ENCODE results near the gene FAM107B.

FAM107B gene

DNA sequence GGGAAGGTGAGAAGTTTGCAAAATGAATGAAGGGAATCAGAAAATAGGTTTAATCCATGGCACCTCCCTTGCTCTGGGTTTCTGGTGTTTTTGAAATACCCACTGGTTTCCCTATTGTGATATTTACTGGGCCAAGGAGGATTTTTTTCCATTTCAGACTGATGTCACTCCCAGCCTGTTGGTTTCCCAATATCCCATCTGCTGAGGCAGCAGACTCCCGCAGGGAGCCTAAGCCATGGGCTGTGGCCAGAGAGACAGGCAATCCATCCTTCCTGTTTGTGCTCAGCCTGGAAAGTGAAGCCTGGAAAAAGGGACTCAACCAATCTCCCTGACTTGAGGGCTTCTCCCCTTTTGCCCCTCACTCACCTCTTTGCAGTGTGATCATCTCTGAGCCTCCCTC is 22.8 kb downstream of the FAM107B start:
- H3K36me3 ChIP-seq (ENCODE audit: control insufficient read depth, insufficient read depth, low read length) = no peaks in the 10 kb centered on the region
- H3K4me1 ChIP-seq (ENCODE audit: control insufficient read depth, insufficient read depth, low read length) = peaks cover 4% of the 10 kb centered on the region; the same call in 1 of the 2 replicates
- H3K9me3 ChIP-seq (ENCODE audit: control insufficient read depth, insufficient read depth, low read length) = no peaks in the 10 kb centered on the region
- no peak overlapping the region for H3K27ac ChIP-seq (ENCODE audit: low read depth, low read length)
- H3K9ac ChIP-seq (ENCODE audit: low read depth, low read length) = no peak overlapping the region
- H3K27me3 ChIP-seq (ENCODE audit: control insufficient read depth, insufficient read depth, low read length) = no peaks in the 10 kb centered on the region; the same call in 1 of the 2 replicates
- H3K4me3 ChIP-seq (ENCODE audit: low read depth, low read length) = no peak overlapping the region

DNA sequence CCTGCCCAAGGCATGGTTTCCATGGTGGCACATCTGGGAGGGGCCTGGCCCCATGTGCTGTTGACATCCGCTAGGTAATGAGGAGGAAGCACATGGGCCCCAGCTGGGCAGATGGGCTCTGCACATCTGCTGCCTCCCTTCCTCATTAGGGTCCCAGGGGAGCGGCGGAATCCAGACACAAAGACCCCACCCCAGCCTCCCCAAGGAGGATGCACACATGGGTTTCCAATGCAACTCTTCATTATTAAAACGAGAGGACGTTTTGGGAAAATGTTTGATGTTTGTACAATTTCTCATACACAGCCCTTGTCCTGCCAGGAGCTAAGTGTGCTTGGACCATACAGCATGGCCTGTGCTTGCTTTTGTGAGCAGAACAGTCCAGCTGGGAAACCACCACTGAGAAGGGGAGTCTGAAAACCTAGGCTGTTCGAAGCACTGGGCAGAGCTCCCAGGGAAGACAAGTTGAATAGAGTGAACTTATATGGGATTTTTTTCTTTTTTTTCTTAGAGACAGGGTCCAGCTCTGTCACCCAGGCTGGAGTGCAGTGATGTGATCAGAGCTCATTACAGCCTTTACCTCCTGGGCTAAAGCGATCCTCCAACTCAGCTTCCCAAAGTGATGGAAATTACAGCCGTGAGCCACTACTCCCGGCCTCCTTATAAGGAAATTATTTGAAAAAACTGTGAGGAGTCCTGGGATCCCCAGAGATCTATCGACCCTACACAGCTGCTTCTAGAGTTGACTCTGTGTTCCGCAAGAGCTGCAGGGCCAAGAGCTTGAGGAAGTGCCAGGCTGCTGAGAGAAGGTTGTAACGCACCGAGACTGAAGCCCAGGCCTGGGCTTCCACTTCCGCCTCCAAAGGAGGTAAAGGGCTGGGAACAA is 23.4 kb downstream of the FAM107B start:
- Histone ChIP-seq H3K4me1 (ENCODE audit: control insufficient read depth, insufficient read depth, low read length) (peaks cover 4% of the 10 kb centered on the region; the same call in 1 of the 2 replicates), H3K27me3 (ENCODE audit: control insufficient read depth, insufficient read depth, low read length) (no peaks in the 10 kb centered on the region; the same call in 1 of the 2 replicates), H3K9me3 (ENCODE audit: control insufficient read depth, insufficient read depth, low read length) (no peaks in the 10 kb centered on the region), H3K27ac (ENCODE audit: low read depth, low read length) (no peak overlapping the region), H3K4me3 (ENCODE audit: low read depth, low read length) (no peak overlapping the region), H3K9ac (ENCODE audit: low read depth, low read length) (no peak overlapping the region), H3K36me3 (ENCODE audit: control insufficient read depth, insufficient read depth, low read length) (no peaks in the 10 kb centered on the region)

DNA sequence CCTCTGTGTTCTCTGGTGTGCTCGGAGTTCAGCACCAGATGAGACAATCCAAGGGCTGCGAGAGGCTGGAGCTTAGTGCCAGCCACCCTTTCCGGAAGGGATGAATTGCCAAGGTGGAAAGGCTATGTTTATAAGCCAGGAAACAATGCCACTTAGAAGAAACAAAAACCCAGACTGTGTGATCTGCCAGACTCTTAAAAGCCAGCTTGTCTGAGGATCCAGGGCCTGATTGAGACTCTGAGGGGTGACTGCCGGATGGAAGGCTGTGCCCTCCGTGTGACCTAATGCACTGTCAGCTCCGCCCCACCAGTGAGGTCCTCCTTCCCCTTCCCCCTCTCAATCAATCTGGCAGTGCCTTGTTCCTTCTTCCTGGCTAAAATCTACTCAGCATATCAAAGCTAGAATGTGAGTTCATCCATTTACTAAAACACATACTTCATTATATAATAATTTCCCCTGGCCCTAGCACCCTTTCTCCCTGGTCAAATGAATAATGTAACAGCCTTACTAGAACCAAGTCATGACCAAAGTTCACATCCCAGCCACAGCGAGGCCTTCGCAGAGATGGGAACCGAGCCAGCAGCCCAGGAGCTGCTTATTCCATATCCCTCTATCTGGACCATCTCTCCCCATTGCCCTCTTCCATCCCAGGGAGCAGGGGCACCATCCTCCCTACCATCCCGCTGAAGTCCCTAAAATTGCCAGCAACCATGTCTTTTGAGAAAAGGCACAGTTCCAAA is 25.5 kb downstream of the FAM107B start:
- no peaks in the 10 kb centered on the region for H3K9me3 ChIP-seq (ENCODE audit: control insufficient read depth, insufficient read depth, low read length)
- no peak overlapping the region for H3K27ac ChIP-seq (ENCODE audit: low read depth, low read length)
- H3K4me3 ChIP-seq (ENCODE audit: low read depth, low read length) = no peak overlapping the region
- no peaks in the 10 kb centered on the region for H3K36me3 ChIP-seq (ENCODE audit: control insufficient read depth, insufficient read depth, low read length)
- no peaks in the 10 kb centered on the region; the same call in 1 of the 2 replicates for H3K27me3 ChIP-seq (ENCODE audit: control insufficient read depth, insufficient read depth, low read length)
- H3K4me1 ChIP-seq (ENCODE audit: control insufficient read depth, insufficient read depth, low read length) = peaks cover 4% of the 10 kb centered on the region; the same call in 1 of the 2 replicates
- no peak overlapping the region for H3K9ac ChIP-seq (ENCODE audit: low read depth, low read length)

GRCh38 chr10:14748441-14748840 is 26.3 kb downstream of the FAM107B start:
- Histone ChIP-seq H3K9ac (ENCODE audit: low read depth, low read length) (no peak overlapping the region), H3K27ac (ENCODE audit: low read depth, low read length) (no peak overlapping the region), H3K4me1 (ENCODE audit: control insufficient read depth, insufficient read depth, low read length) (peaks cover 4% of the 10 kb centered on the region; the same call in 1 of the 2 replicates), H3K36me3 (ENCODE audit: control insufficient read depth, insufficient read depth, low read length) (no peaks in the 10 kb centered on the region), H3K27me3 (ENCODE audit: control insufficient read depth, insufficient read depth, low read length) (no peaks in the 10 kb centered on the region; the same call in 1 of the 2 replicates), H3K9me3 (ENCODE audit: control insufficient read depth, insufficient read depth, low read length) (no peaks in the 10 kb centered on the region), H3K4me3 (ENCODE audit: low read depth, low read length) (no peak overlapping the region)

GRCh38 chr10:14742815-14743214 is 31.9 kb downstream of the FAM107B start:
- no peaks in the 10 kb centered on the region for H3K36me3 ChIP-seq (ENCODE audit: control insufficient read depth, insufficient read depth, low read length)
- H3K27ac ChIP-seq (ENCODE audit: low read depth, low read length) = no peak overlapping the region
- no peaks in the 10 kb centered on the region for H3K9me3 ChIP-seq (ENCODE audit: control insufficient read depth, insufficient read depth, low read length)
- no peaks in the 10 kb centered on the region for H3K27me3 ChIP-seq (ENCODE audit: control insufficient read depth, insufficient read depth, low read length)
- no peak overlapping the region for H3K9ac ChIP-seq (ENCODE audit: low read depth, low read length)
- H3K4me1 ChIP-seq (ENCODE audit: control insufficient read depth, insufficient read depth, low read length) = no peaks in the 10 kb centered on the region
- no peak overlapping the region for H3K4me3 ChIP-seq (ENCODE audit: low read depth, low read length)

GRCh38 chr10:14742382-14742781 is 32.3 kb downstream of the FAM107B start:
- no peak overlapping the region for H3K27ac ChIP-seq (ENCODE audit: low read depth, low read length)
- no peaks in the 10 kb centered on the region for H3K4me1 ChIP-seq (ENCODE audit: control insufficient read depth, insufficient read depth, low read length)
- H3K36me3 ChIP-seq (ENCODE audit: control insufficient read depth, insufficient read depth, low read length) = no peaks in the 10 kb centered on the region
- H3K9ac ChIP-seq (ENCODE audit: low read depth, low read length) = no peak overlapping the region
- H3K9me3 ChIP-seq (ENCODE audit: control insufficient read depth, insufficient read depth, low read length) = no peaks in the 10 kb centered on the region
- no peak overlapping the region for H3K4me3 ChIP-seq (ENCODE audit: low read depth, low read length)
- no peaks in the 10 kb centered on the region for H3K27me3 ChIP-seq (ENCODE audit: control insufficient read depth, insufficient read depth, low read length)

GRCh38 chr10:14740684-14741247 is 33.9 kb downstream of the FAM107B start:
- no peaks in the 10 kb centered on the region for H3K27me3 ChIP-seq (ENCODE audit: control insufficient read depth, insufficient read depth, low read length)
- H3K27ac ChIP-seq (ENCODE audit: low read depth, low read length) = no peak overlapping the region
- H3K4me3 ChIP-seq (ENCODE audit: low read depth, low read length) = no peak overlapping the region
- H3K36me3 ChIP-seq (ENCODE audit: control insufficient read depth, insufficient read depth, low read length) = no peaks in the 10 kb centered on the region
- H3K4me1 ChIP-seq (ENCODE audit: control insufficient read depth, insufficient read depth, low read length) = no peaks in the 10 kb centered on the region
- H3K9ac ChIP-seq (ENCODE audit: low read depth, low read length) = no peak overlapping the region
- no peaks in the 10 kb centered on the region for H3K9me3 ChIP-seq (ENCODE audit: control insufficient read depth, insufficient read depth, low read length)

DNA sequence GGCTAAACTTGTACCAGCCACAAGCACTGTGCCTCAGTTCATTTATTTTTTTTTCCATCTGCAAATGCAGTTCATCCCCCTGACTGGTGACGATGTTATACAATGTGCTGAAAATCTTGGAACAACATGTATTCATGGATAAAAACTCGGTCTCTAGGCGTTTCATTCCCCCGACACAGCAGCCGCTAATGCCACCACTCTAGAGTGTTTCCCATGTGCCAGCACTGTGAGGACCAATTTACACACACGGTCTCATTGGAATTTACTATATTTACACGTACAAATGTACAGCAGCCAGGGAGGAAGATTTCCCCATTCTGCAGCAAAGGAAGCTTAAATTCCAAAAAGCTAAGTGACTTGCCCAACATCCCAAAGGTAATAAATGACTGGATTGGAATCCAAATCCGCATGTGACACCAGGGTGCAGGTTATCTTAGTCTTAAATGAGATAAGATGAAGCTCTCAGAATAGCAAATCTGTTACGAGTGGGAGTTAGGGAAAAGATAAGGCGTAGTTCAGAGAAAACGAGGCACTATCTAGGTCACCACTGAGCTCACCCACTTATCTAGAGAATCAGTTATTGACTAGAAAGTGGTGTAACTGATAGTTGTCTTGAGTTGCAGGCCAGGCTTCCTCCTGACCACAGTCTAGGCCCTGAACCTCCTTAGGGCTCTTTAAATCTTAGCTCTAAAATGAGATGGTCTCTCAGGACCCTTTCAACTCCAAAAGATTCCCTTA is 36.7 kb downstream of the FAM107B start:
- H3K4me3 ChIP-seq (ENCODE audit: low read depth, low read length) = no peak overlapping the region
- H3K9ac ChIP-seq (ENCODE audit: low read depth, low read length) = no peak overlapping the region
- H3K9me3 ChIP-seq (ENCODE audit: control insufficient read depth, insufficient read depth, low read length) = no peaks in the 10 kb centered on the region
- H3K27ac ChIP-seq (ENCODE audit: low read depth, low read length) = no peak overlapping the region
- no peaks in the 10 kb centered on the region for H3K4me1 ChIP-seq (ENCODE audit: control insufficient read depth, insufficient read depth, low read length)
- no peaks in the 10 kb centered on the region for H3K36me3 ChIP-seq (ENCODE audit: control insufficient read depth, insufficient read depth, low read length)
- no peaks in the 10 kb centered on the region for H3K27me3 ChIP-seq (ENCODE audit: control insufficient read depth, insufficient read depth, low read length)

DNA sequence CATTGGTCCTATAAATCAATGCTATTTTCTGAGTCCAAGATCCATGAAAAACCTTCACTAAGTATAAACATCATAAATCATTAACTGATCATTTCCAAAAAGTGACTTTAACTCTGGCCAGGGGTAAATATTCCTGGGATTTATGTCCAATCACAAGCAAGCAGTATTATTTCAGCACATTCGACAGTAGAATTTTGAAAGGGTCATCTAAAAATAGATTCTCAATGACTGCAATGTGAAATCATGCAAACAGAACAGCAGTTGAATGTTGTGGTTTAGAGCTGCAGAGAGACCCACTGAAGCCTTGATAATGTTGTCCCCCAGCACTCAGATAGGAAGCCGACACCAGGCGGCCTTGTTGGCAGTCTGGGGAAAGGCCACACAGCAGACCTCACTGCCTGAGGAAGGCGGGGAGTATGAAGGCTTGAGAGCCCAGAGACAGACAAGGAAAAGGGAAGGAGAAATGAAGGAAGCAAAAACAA is 38.1 kb downstream of the FAM107B start:
- no peak overlapping the region for H3K9ac ChIP-seq (ENCODE audit: low read depth, low read length)
- no peaks in the 10 kb centered on the region for H3K9me3 ChIP-seq (ENCODE audit: control insufficient read depth, insufficient read depth, low read length)
- H3K27me3 ChIP-seq (ENCODE audit: control insufficient read depth, insufficient read depth, low read length) = no peaks in the 10 kb centered on the region
- H3K27ac ChIP-seq (ENCODE audit: low read depth, low read length) = no peak overlapping the region
- no peaks in the 10 kb centered on the region for H3K36me3 ChIP-seq (ENCODE audit: control insufficient read depth, insufficient read depth, low read length)
- no peak overlapping the region for H3K4me3 ChIP-seq (ENCODE audit: low read depth, low read length)
- no peaks in the 10 kb centered on the region for H3K4me1 ChIP-seq (ENCODE audit: control insufficient read depth, insufficient read depth, low read length)

DNA sequence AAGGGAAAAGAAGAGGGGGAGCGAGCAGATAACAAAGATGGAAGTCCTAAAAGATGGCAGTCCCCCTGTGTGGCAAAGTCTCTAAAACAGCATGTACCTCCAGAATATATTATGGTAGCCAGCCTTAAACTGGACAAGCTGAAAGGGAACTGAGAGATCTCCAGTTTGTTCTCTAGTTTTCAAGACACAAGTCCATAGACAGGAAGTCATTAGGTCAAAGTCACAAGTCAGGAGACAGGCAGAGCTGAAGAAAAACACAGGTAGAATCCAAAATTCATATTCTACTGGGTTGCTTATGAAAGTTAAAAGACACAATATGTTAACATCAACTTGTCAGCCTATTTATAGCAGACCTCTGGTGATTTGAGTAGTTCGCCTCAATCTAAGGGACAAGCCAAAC is 38.7 kb downstream of the FAM107B start:
- Histone ChIP-seq H3K9ac (ENCODE audit: low read depth, low read length) (no peak overlapping the region), H3K4me1 (ENCODE audit: control insufficient read depth, insufficient read depth, low read length) (no peaks in the 10 kb centered on the region), H3K4me3 (ENCODE audit: low read depth, low read length) (no peak overlapping the region), H3K27me3 (ENCODE audit: control insufficient read depth, insufficient read depth, low read length) (no peaks in the 10 kb centered on the region), H3K9me3 (ENCODE audit: control insufficient read depth, insufficient read depth, low read length) (no peaks in the 10 kb centered on the region), H3K36me3 (ENCODE audit: control insufficient read depth, insufficient read depth, low read length) (no peaks in the 10 kb centered on the region), H3K27ac (ENCODE audit: low read depth, low read length) (no peak overlapping the region)
